ENCODE measurements around the gene SEMA4G. TPM values are rescaled to one million over a fixed set of nuclear protein-coding genes. Genes with fewer than 3 reads are reported as not detected.

The SEMA4G gene
- total RNA-seq, 1 experiment from 2014 or later = 29.4 TPM

DNA sequence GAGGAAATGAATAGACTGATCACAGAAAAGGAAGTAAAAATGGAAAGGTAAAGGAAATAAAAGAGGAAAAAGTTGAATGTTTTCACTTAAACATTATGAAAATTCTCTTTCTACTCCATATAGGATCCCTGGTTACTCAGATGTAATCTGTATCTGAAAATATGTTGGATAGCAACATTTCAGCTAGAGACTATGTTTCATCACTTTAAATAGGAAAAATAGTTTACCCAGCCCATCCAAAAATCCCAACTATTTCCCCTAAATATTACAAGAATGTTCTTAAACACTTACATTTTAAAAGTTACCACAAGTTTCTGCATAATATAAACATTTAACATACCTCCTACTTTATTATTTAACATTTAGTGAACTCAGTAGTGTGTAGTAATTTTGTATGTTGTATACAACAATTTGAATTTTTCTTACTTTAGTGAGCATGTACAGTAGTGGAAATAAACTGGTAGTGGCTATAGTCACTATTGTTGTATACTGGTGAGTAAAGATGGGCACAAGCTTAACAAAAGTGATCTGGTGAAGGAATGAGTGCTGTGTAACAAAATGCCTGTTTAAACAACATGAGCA lies 29.4 kb upstream of the SEMA4G start:
- Histone ChIP-seq H3K27ac (ENCODE audit: low read depth, low read length) (no peak overlapping the region), H4K20me1 (ENCODE audit: insufficient read depth) (no peaks in the 10 kb centered on the region), H2AFZ (ENCODE audit: low read depth, low read length, poor library complexity, severe bottlenecking) (no peak overlapping the region), H3K9me2 (ENCODE audit: insufficient read depth) (no peaks in the 10 kb centered on the region), H3K4me1 (ENCODE audit: control insufficient read depth in 1 of 2, insufficient read depth in 2 of 2, low read length in 2 of 2) (no peaks in the 10 kb centered on the region), H3K4me3 (replicated peaks in 1 of 2; ENCODE audit: low read depth in 1 of 2, low read length in 2 of 2) (no peak overlapping the region), H3K9me3 (ENCODE audit: control insufficient read depth in 1 of 2, insufficient read depth in 1 of 2, low read depth in 1 of 2, low read length in 2 of 2) (no peaks in the 10 kb centered on the region), H3K36me3 (ENCODE audit: control insufficient read depth in 1 of 2, insufficient read depth in 2 of 2, low read length in 2 of 2) (peaks cover 38 to 50% of the 10 kb centered on the region in 2 experiments), H3K79me2 (ENCODE audit: insufficient read depth, low read length) (no peaks in the 10 kb centered on the region), H3K27me3 (ENCODE audit: insufficient read depth, low read length) (no peaks in the 10 kb centered on the region), H3K9ac (ENCODE audit: low read length) (no peak overlapping the region), H3K4me2 (ENCODE audit: low read length) (no peak overlapping the region)
- intact Hi-C loops (cut with micrococcal nuclease) = no loop called here
- BruUV-seq (replicated peaks) = no TSS peak
- no peak for DNase-seq (ENCODE audit: low read depth, low spot score)
- ATAC-seq = no peak
- CTCF ChIA-PET = interaction anchor here (1.1 kb wide), 1 partner anchor 10 kb away, joined by 3 read pairs; no protein-coding TSS in a partner anchor
- TF ChIP-seq EGR1 (IDR thresholded peaks at IDR 0.05; ENCODE audit: low read depth) = no peak
- POLR2A ChIA-PET = no interaction called here
- RAD21 ChIA-PET (ENCODE audit: low non-redundant PET in 1 of 2, low total read pairs in 2 of 2, uncharacterized antibody in 2 of 2, unreplicated experiment in 2 of 2) = no interaction called here

DNA sequence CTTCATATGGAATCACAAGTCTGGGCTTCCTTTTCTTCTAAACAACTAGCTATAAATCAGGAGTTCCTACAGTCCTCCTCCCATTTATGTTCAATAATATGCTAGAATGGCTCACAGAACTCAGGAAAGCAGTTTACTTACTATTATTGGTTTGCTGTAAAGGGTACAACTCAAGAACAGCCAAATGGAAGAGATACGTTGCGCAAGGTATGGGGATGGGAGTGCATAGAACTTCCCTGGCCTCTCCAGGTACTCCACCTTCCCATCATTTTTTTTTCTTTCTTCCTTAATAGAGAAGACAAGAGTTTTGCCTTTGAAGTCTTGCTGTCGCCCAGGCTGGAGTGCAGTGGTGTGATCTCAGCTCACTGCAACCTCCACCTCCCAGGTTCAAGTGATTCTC lies 27.1 kb upstream of the SEMA4G start:
- no peak overlapping the region for H3K9ac ChIP-seq (ENCODE audit: low read length)
- H3K4me3 ChIP-seq (replicated peaks in 1 of 2; ENCODE audit: low read depth in 1 of 2, low read length in 2 of 2) = no peak overlapping the region
- no TSS peak for BruUV-seq (replicated peaks)
- H3K27ac ChIP-seq (ENCODE audit: low read depth, low read length) = no peak overlapping the region
- no peaks in the 10 kb centered on the region for H4K20me1 ChIP-seq (ENCODE audit: insufficient read depth)
- ChIA-PET RAD21 (ENCODE audit: low non-redundant PET in 1 of 2, low total read pairs in 2 of 2, uncharacterized antibody in 2 of 2, unreplicated experiment in 2 of 2) (no interaction called here), POLR2A (no interaction called here), CTCF (no interaction called here)
- H3K9me2 ChIP-seq (ENCODE audit: insufficient read depth) = no peaks in the 10 kb centered on the region
- ATAC-seq (no peak), DNase-seq (ENCODE audit: low read depth, low spot score) (no peak)
- no peaks in the 10 kb centered on the region for H3K79me2 ChIP-seq (ENCODE audit: insufficient read depth, low read length)
- intact Hi-C loops (cut with micrococcal nuclease) = no loop called here
- no peaks in the 10 kb centered on the region for H3K4me1 ChIP-seq (ENCODE audit: control insufficient read depth in 1 of 2, insufficient read depth in 2 of 2, low read length in 2 of 2)
- H3K9me3 ChIP-seq (ENCODE audit: control insufficient read depth in 1 of 2, insufficient read depth in 1 of 2, low read depth in 1 of 2, low read length in 2 of 2) = no peaks in the 10 kb centered on the region
- no peaks in the 10 kb centered on the region for H3K27me3 ChIP-seq (ENCODE audit: insufficient read depth, low read length)
- H3K4me2 ChIP-seq (ENCODE audit: low read length) = no peak overlapping the region
- no peak overlapping the region for H2AFZ ChIP-seq (ENCODE audit: low read depth, low read length, poor library complexity, severe bottlenecking)
- TF ChIP-seq EZH2 (IDR thresholded peaks at IDR 0.05) = no peak
- TF ChIP-seq POLR2A (IDR thresholded peaks at IDR 0.05; ENCODE audit: borderline replicate concordance, extremely low read depth, insufficient read depth, insufficient read length) = no peak
- H3K36me3 ChIP-seq (ENCODE audit: control insufficient read depth in 1 of 2, insufficient read depth in 2 of 2, low read length in 2 of 2) = peaks cover 52 to 68% of the 10 kb centered on the region in 2 experiments

DNA sequence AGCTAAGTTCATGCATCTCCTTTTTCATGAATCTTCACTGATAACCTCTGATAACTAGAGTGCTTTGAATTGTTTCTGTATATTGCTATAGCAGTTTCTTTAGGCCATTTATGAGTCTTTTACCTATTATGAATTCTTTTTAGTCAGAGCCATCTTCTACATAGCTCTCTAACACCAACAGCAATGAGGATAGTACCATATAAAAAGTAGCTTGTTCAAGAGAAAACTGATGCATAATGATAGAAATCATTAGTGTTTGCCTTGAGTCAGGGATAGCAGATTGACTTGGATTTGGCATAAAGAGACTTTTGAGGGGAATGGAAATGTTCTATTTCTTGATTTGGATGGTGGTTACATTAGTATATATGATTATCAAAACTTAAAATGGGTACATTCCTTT lies 25.8 kb upstream of the SEMA4G start:
- Histone ChIP-seq H3K9me3 (ENCODE audit: control insufficient read depth in 1 of 2, insufficient read depth in 1 of 2, low read depth in 1 of 2, low read length in 2 of 2) (no peaks in the 10 kb centered on the region), H3K36me3 (ENCODE audit: control insufficient read depth in 1 of 2, insufficient read depth in 2 of 2, low read length in 2 of 2) (peaks cover 55 to 64% of the 10 kb centered on the region in 2 experiments), H3K9ac (ENCODE audit: low read length) (no peak overlapping the region), H3K79me2 (ENCODE audit: insufficient read depth, low read length) (no peaks in the 10 kb centered on the region), H4K20me1 (ENCODE audit: insufficient read depth) (no peaks in the 10 kb centered on the region), H3K27ac (ENCODE audit: low read depth, low read length) (no peak overlapping the region), H3K4me3 (replicated peaks in 1 of 2; ENCODE audit: low read depth in 1 of 2, low read length in 2 of 2) (no peak overlapping the region), H2AFZ (ENCODE audit: low read depth, low read length, poor library complexity, severe bottlenecking) (no peak overlapping the region), H3K9me2 (ENCODE audit: insufficient read depth) (no peaks in the 10 kb centered on the region), H3K4me1 (ENCODE audit: control insufficient read depth in 1 of 2, insufficient read depth in 2 of 2, low read length in 2 of 2) (no peaks in the 10 kb centered on the region), H3K4me2 (ENCODE audit: low read length) (no peak overlapping the region), H3K27me3 (ENCODE audit: insufficient read depth, low read length) (no peaks in the 10 kb centered on the region)
- RAD21 ChIA-PET (ENCODE audit: low non-redundant PET in 1 of 2, low total read pairs in 2 of 2, uncharacterized antibody in 2 of 2, unreplicated experiment in 2 of 2) = no interaction called here
- TF ChIP-seq EGR1 (IDR thresholded peaks at IDR 0.05; ENCODE audit: low read depth) = no peak
- TF ChIP-seq SIN3A (IDR thresholded peaks at IDR 0.05; ENCODE audit: low read depth) = no peak
- TF ChIP-seq EZH2 (IDR thresholded peaks at IDR 0.05) = no peak
- no peak for TF ChIP-seq ELF1 (IDR thresholded peaks at IDR 0.05; ENCODE audit: borderline replicate concordance, low read depth)
- TF ChIP-seq EZH2phosphoT487 (IDR thresholded peaks at IDR 0.05; ENCODE audit: borderline replicate concordance) = no peak
- TF ChIP-seq, protein P1, sequence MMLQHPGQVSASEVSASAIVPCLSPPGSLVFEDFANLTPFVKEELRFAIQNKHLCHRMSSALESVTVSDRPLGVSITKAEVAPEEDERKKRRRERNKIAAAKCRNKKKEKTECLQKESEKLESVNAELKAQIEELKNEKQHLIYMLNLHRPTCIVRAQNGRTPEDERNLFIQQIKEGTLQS (IDR thresholded peaks at IDR 0.05) = no peak
- TF ChIP-seq CEBPB (IDR thresholded peaks at IDR 0.05; ENCODE audit: low read depth) = no peak
- TF ChIP-seq, protein P2, sequence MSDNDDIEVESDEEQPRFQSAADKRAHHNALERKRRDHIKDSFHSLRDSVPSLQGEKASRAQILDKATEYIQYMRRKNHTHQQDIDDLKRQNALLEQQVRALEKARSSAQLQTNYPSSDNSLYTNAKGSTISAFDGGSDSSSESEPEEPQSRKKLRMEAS (IDR thresholded peaks at IDR 0.05) = no peak
- TF ChIP-seq SRF (IDR thresholded peaks at IDR 0.05; ENCODE audit: low read depth) = no peak
- TF ChIP-seq FOSL1 (IDR thresholded peaks at IDR 0.05; ENCODE audit: low read depth) = no peak
- no peak for TF ChIP-seq TCF7L2 (IDR thresholded peaks at IDR 0.05; ENCODE audit: borderline replicate concordance, extremely low read depth, insufficient read depth, insufficient read length)
- TF ChIP-seq CBX3 (IDR thresholded peaks at IDR 0.05; ENCODE audit: low read depth) = no peak
- no peak for TF ChIP-seq POLR2A (IDR thresholded peaks at IDR 0.05; ENCODE audit: borderline replicate concordance, extremely low read depth, insufficient read depth, insufficient read length)
- no peak for TF ChIP-seq ZFX (IDR thresholded peaks at IDR 0.05)
- TF ChIP-seq YY1 (IDR thresholded peaks at IDR 0.05; ENCODE audit: extremely low read depth, insufficient replicate concordance, low read depth, low read length) = no peak
- ATAC-seq (no peak), DNase-seq (ENCODE audit: low read depth, low spot score) (no peak)
- intact Hi-C loops (cut with micrococcal nuclease) = no loop called here
- BruUV-seq (replicated peaks) = no TSS peak
- CTCF ChIA-PET = interaction anchor here (0.8 to 0.9 kb wide), 2 partner anchors 9 to 55 kb away, joined by 3 to 4 read pairs; no protein-coding TSS in a partner anchor
- POLR2A ChIA-PET = no interaction called here

All from HCT116 (cell line).